GM21515 (cell line): ENCODE data around the gene SQSTM1.

Experiments used
- ATAC-seq: cut with Tn5 transposase; IDR thresholded peaks from one replicate; pipeline ENCODE4 v1.9.1; 2021; ENCODE audit not compliant: unreplicated experiment

The SQSTM1 gene

DNA sequence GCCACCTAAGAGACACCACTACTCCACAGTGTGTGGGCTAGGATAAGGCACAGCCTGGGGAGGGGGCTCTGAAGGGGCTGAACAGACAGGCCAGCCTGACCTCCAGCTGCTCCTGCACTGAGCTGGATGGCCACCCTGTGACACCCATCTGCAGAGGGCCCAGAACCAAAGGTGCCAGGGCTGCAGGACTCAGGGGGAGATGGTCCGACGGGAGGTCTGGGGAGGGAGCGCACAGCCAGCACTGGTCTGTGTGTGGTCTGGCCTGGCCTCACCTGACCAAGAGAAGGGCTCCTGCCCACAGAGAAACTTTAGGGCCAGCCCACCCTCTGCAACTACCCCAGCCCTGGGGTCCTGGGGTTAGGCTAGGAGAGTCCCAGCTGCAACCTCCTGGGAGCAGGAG lies 26.1 kb upstream of the SQSTM1 start:
- ATAC-seq = no peak

DNA sequence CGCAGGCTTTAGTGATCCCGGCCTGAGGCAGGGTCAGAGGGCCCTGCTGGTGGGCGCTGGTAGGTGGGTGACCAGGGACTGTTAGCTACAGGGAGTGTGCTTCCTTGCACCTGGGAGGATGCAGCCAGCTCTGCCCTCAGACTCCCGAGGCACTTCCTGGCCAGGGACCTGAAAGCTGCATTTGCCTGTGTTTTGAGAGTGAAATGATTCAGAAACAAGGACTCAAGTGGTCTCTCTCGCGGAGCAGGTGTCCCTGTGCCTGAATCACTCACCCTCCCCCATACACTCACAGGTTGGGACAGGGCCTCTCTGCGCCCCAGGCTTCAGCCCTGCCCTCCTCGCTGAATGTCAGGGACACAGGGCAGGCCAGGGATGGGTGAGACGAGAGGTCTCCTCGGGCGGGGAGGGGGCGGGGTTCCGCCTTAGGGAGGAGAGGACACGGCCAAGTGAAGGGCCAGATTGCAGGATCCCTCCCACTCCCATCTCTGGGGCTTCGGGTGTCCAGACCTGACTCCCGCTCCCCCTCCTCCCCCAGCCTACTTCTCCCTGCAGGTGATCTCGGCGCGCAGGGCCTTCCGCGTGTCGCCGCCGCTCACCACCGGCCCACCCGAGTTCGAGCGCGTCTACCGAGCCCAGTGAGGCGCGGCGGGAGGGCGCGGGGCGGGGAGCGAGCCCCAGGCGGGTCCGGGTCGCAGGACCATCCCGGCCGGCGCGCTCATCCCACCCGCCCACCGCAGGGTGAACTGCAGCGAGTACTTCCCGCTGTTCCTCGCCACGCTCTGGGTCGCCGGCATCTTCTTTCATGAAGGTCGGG lies 25.4 kb upstream of the SQSTM1 start:
- ATAC-seq = peak; percentile 1

DNA sequence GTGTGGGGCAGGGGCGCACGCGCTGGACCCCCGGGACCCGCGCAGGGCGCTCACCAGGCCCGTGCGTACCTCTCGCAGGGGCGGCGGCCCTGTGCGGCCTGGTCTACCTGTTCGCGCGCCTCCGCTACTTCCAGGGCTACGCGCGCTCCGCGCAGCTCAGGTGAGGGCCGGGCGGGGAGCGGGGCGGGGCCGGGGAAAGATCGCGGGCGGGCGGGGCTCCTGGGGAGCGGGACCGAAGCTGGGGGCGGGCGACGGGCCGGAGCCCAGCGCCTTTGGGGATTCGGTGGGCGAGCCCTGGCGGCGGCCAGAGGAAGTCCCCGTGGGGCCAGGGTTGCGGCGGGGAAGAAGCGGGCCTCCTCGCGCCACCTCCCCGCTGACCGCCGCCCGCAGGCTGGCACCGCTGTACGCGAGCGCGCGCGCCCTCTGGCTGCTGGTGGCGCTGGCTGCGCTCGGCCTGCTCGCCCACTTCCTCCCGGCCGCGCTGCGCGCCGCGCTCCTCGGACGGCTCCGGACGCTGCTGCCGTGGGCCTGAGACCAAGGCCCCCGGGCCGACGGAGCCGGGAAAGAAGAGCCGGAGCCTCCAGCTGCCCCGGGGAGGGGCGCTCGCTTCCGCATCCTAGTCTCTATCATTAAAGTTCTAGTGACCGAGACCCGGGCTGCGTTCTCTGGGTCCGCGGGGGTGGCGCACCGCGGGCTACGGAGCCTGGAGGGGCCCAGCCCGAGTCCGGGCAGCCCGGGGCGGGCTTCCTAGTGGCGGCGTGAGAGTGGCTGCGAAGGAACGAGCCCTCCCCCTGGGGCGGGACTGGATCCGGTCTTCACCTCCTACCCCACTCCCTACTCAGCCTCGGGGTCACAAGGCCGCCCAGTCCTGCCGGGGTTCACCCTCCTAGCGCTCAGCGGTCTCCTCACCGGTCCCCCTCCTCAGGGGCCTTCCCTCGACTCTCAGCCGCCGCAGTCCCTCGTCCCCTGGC lies 24.6 kb upstream of the SQSTM1 start:
- peak; percentile 71 for ATAC-seq

DNA sequence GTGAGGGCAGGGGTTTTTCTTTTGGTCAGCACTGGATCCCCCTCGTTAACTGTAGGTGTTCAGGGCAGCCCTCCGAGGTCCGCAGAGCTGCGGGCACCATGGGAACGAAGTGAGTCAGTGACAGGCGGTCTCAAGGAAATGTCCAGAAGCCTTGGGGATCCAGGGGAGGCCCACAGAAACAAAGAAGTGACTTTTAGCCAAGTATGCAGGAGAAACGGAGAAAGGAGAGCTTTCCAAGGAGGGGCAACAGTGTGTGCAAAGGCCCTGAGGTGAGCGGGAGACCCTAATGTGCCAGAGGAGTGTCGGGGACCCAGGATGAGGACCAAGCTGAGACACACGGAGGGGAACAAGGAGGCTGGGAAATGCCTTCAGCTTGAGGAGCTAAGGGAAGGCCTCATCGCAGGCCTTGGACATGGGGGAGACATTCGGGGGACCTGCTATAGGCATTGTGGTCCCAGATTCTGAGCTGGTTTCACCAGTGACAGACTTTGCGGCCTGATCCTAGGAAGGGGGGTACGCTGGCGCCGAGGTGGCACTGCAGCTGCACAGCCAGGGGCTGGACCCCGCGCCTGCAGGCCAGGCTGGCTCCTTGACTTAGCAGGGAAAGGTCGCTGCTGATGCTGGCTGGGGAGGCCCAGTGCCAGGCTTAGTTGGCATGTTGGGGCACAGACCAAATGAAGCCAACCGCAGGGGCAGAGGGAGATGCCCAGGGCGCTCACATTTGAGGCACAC lies 23.7 kb upstream of the SQSTM1 start:
- ATAC-seq = no peak

DNA sequence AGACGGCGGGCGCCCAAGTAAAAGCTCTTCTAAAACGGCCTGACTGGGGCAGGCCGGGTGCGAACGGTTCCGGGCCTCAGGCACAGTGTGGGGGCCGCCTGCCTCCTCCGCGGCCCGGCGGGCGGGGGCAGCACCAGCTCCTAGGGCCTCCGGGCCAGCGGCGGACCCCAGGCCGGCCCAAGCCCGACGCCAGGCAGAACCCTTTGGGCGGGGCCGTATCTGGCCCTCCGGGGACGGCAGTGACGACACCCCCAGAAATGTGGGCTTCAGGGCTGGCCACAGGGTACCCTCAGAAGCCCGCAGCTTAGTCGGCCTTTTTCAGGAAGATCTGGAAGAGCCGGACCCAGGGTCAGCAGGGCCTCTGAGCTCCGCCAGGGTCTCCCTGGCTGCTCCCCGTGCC lies 23.0 kb upstream of the SQSTM1 start:
- ATAC-seq = no peak

DNA sequence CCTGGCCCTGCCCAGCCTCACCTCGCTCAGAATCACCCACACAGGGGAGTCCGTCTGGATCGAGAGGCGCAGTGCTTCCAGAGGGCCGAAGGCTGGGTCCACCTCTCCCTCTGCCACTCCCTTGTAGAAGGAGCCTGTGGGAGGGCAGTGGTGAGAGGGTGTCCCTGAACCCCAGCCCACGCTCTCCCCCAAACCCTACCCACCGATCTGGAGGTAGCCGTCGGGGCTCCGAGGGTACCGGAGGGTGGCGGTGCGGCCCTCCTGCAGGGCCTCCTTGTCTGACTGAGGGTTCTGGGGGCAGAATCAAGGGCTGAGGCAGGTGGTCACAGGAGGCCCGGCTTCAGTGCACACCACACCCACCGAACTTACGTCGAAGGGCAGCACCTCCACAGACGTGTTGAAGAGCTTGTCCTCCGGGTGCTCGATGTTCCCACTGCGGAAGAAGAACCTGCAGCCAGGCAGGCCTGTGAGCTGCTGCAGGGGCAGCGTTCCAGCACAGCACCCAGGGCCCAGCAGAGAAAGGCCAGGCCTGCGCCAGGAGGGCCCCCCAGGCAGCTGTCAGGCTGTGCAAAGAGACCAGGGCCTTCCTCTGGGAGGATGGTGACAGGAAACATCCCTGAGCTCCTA lies 22.4 kb upstream of the SQSTM1 start:
- no peak for ATAC-seq

DNA sequence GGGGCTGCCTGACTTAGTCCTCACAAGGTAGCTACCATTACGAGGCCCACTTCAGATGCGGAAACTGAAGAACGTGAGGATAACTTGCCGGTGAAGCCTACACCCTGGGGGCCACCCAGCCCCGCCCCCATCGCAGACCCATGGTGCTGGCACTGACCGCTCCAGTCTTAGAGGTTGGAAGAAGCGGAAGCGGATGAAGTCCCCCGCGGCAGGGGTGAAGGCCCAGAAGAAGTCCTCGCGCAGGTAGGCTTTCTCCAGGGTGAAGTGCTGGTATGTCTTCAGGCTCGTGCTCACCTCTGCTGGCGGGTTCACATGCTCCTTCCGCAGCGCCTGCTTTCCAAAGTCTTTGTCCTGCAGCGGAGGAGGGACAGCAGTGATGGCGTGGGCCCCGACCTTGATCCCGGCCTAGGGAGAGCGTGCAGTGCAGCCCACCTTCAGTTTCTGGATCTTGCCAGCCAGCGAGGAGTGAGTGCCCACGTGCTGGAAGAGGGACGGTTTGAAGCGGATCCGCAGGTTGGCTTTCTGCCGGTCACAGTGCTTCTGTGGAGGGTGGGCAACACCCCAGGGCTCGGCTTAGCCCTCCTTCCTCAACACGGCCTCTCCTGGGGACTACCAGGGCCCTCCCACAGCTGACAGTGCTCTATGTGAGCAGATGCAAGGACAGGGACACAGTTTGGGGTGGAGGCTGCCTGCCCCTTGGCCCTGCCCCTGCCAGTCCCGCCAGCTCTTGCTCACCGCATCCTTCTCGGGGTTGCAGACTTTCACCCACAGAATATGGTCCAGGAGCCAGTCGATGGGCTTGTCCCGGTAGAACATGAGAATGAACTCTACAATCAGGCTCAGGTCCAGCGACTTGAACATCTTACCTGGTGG lies 21.7 kb upstream of the SQSTM1 start:
- no peak for ATAC-seq

DNA sequence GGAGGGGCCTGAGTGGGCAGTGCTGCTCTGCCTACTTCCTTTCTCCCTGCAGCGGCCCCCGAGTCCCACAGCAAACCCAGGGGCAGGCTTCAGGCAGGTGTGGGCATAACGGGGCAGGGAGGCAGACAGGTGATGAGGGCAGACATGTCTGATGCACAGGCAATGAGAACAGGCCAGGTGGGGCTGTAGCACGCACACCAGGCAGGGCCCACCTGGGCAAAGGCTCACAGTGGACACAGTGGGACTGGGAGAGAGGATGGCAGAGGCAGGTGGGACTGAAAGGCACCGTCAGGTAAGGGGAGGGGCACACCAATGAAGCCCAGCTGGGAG lies 21.1 kb upstream of the SQSTM1 start:
- ATAC-seq = no peak

DNA sequence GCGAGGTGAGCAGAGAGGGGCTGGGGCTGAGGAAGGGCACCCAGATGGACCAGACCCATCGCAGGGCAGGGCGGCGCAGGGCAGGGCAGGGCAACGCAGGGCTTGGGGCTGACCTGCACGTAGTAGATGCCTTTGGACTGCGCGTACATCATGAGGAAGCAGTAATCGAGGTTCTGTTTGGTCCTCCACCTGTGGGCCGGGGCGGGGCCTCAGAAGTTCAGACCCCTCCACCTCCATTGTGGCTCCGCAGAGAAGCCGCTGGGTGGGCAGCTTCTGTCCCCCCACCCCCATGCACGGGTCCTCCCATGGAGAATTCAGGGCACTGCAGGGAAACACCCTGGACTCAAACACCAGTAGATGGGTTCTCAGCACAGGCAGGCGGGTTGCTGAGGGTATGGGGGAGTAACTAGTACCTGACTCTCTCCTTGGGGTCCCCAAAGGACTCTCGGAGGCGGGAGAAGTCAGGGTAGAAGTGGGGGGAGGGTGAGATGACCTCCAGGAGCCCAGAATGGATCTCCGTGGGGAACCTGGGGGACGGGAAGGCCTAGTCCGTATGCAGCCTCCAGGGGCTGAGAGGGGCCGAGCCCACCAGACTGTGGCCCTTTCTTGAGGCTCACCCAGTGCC lies 20.5 kb upstream of the SQSTM1 start:
- ATAC-seq = no peak

DNA sequence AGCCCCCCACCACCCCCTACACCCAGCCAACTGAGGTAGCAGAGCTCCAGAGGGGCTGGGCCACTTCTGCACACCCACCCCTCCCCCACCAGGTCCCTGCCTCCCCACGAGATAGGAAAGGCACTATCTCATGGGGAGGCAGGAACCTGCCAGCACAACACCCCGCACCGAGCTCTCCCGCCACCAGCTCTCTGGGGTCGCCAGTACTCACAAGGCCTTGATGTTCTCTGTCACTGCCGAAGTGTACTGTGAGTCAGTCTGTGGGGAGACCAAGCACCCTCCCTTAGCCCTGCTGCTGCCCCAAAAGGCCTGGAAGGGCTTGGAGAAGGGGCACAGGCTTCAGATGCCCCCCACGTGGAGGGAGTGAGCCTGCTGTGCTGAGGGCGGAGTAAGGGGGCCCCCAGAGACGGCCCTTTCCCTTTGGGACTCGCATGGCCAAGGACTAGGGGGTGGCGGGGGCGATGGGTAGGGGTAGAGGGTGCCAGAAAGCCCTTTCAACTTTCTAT lies 20.0 kb upstream of the SQSTM1 start:
- ATAC-seq = no peak

DNA sequence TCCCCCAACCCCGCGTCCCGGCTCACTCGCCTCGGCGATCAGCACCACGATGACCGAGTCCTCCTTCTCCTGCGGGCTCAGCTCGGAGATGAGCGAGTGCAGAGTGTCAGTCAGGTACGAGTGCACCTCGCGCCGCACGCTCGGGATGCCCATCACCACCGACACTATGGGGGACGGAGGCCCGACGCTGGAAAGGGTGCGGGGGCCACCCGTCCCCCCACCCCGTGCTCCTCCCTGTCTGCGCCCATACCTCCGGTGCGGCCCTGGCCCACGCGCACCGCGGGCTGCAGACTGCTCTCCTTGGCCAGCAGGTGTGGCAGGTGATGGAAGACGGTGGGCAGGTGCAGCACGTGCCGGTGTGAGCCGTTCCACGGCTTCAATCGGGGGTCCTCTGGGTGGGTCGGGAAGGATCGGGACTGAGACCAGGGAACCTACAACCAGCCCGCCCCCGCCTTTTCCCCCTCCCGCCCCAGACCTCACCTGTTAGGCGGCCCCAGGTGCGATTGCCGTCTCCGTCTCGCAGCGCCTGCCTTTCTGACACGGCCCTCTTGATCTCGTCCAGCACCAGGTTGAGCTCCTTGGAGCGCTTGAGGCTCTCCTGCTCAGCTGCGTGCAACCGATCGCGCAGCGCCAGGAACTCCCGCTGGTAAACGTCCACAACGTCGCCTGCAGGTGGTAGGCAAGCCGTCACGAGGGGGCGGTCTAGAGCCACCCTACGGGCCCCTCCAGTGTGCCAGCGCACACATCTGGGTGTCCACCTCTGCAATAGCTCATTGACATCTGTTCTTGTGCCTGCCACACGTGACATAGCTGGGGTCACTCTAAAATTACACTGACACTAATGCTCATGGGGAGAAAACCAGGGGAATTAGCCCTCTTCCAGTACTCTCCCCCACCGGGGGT lies 19.1 kb upstream of the SQSTM1 start:
- no peak for ATAC-seq

DNA sequence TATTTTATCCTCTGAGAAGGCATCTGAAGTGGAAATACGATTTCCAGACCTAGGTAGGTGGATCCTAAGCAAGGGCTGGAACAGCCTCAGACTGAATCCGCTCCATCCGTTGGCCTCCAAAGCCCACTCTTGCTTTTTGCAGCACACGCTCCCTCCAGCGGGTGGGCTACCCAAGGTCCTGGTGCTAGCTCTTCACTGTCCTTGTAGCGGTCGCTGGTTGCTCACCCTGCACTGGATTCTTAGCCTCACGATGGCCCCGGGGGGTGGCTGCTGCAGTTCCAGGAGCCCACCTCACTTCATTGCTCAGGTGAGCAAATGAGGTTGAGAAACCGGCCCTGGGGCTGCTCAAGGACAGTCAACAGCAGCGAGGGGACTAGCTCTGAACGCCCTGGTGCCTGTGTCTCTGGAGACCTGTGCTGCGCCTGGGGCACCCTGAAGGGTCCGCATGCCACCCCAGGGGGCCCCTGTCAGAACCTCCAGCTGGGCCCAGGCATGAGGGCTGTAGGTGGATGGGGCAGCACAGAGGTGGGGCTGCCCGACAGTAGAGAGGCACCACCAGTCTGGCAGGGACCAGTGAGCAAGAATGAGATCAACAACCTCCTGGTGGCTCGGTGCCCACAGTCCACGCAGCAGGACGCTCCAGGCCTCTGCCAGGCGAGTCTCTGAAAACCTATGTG lies 18.4 kb upstream of the SQSTM1 start:
- ATAC-seq = no peak

DNA sequence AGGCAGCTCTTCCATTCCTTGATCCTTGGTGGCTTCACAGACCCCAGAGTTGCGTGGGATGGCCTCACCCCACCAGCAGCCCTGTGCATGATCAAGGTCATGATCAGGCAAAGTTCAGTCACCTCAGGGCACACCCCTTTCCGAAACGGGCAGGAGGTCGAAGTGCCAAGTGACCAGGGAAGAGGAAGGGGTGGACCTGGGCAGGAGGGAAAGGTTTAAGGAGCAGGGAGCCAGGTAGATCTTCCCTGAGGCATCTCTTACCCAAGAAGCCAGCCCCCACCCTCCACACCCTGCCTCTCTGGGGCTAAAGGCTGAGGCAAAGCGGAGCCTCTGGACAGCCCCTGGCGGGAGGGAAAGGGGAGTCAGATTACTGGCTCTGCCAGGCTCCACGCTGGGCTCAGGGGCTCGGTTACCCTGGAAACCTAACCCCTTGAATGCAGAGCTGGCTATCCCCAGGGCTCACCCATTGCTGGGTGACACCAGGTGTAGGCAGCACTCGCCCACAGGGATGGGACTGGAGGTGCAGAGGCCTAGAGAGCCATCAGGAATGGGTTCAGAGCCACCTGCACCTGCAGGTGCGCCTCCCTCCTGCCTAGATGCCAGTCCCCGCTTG lies 17.6 kb upstream of the SQSTM1 start:
- ATAC-seq = no peak

DNA sequence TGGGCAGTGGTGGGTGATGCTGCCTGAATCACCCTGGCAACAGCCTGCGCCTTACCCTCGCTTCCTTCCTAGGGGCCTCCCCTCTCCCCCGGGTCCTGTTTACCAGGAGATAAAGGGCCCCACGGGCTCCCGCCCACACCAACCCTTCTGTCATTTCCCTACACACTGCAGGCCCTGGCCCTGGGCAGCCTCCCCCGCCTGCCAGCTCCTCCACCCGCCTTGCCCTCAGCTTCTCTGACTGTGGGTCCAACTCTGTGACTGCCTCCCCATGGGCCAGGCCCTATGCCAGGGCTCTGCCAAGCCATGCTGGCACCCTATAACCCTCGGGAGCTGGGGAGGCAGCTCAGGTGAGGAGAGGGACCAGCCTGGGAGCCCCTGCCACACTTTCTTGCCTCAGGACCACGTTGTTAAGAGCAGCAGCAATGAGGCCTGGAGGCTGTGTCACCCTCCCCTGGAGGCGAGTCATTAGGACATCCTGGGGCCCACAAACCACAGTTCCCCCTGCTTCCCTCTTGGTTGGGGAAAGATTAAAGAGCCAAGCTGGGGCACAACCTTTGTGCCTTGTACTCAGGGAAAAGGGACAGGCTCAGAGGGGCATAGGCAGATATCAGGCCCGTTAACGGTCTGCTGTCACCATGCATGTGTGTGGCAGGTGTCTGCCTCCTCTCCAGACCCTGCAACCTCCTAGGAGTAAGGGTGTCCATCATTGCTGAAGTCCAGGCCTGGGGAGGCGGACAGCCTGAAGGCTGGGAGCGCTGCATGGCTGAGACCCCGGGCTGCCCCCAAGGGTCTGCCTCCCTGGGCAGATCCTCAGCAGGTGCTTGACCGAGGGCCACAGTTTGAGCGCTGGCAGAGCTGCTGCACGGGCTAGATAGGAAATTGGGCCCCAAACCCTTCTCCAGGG lies 16.8 kb upstream of the SQSTM1 start:
- no peak for ATAC-seq

DNA sequence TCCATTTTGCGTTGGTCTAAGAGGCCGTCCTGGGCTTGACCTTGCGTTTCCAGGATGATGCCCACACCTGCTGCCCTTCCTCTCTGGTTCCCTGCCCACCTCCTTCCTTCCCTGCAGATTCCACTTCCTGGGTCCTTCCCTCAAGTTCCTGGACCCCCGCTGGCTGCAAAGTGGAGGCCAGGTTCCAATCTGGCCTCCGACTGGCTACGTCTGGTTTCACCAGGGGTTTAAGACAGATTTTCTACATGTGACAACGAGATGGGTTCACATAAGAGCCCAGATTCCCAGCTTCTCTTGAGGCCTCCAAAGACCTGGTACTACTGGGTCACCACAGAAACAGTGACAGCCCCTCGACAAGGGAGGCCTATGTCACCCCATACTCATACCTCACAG lies 16.2 kb upstream of the SQSTM1 start:
- no peak for ATAC-seq

DNA sequence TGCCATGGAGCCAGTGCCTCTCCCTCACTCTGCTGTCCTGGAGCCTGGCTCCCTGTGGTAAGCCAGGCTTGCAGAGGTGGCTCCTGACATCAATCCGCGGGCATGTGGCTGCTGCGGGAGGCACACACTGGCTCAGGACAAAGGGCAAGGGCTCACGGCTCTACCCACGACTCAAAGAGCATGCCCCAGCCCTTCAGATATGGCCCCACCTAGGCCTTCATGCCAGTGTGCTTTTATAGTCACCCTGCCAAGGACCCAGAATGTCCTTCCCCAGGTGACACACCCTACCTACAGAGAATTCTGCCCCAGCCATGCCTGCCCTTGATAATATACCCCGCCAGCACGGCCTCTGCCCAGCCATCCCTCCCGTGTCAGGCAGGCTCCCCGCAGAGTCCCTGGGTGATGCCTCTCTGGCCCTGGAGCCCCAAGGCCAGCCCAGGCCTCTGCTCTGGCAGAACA lies 15.6 kb upstream of the SQSTM1 start:
- ATAC-seq = no peak
